ENCODE measurements around the gene CNTN5.

The CNTN5 gene

GRCh38 chr11:100315946-100316345, 1295.2 kb downstream of the CNTN5 start:
- H3K79me1 ChIP-seq (ENCODE audit: low read length) = no peaks in the 10 kb centered on the region
- H3K9ac ChIP-seq (ENCODE audit: low read length) = no peak overlapping the region
- H4K8ac ChIP-seq (ENCODE audit: low read depth, low read length) = no peak overlapping the region
- H3K27ac ChIP-seq (ENCODE audit: low read depth, low read length) = no peak overlapping the region
- no peak overlapping the region for H4K12ac ChIP-seq (ENCODE audit: low read depth, low read length)
- H3K4me2 ChIP-seq (ENCODE audit: low read length) = no peak overlapping the region
- no CpG with 5 or more reads among the region's 1 CpG for WGBS (ENCODE audit: extremely low coverage, insufficient coverage, insufficient read length)
- H3K14ac ChIP-seq (ENCODE audit: low read length) = no peak overlapping the region
- H3K4me3 ChIP-seq (ENCODE audit: low read depth, low read length) = no peak overlapping the region
- no peaks in the 10 kb centered on the region for H3K79me2 ChIP-seq (ENCODE audit: control insufficient read depth, insufficient read depth, low read length, poor library complexity)
- H3K4ac ChIP-seq (ENCODE audit: low read depth, low read length) = no peak overlapping the region
- no peaks in the 10 kb centered on the region for H3K4me1 ChIP-seq (ENCODE audit: control insufficient read depth in 1 of 2, insufficient read depth in 2 of 2, low read length in 2 of 2)
- no peak overlapping the region for H4K91ac ChIP-seq (ENCODE audit: low read depth, low read length)
- no peaks in the 10 kb centered on the region for H3K36me3 ChIP-seq (ENCODE audit: control insufficient read depth in 1 of 2, insufficient read depth in 2 of 2, low read length in 2 of 2)
- no peak overlapping the region for H3K23ac ChIP-seq (ENCODE audit: low read length)
- H2AK5ac ChIP-seq (ENCODE audit: low read length) = no peak overlapping the region
- H3K27me3 ChIP-seq (ENCODE audit: insufficient read depth, low read length) = no peaks in the 10 kb centered on the region
- H2AFZ ChIP-seq (ENCODE audit: insufficient read depth, low read length, poor library complexity) = no peak overlapping the region
- DNase-seq = no peak
- H2BK5ac ChIP-seq (ENCODE audit: low read depth, low read length, poor library complexity) = no peak overlapping the region
- H3K9me3 ChIP-seq (ENCODE audit: insufficient read depth, low read depth, low read length) = no peaks in the 10 kb centered on the region
- H3K18ac ChIP-seq (ENCODE audit: low read length) = no peak overlapping the region
- H2BK120ac ChIP-seq (ENCODE audit: insufficient read depth, low read length, poor library complexity) = no peak overlapping the region
- H2BK12ac ChIP-seq (ENCODE audit: low read length) = no peak overlapping the region

DNA sequence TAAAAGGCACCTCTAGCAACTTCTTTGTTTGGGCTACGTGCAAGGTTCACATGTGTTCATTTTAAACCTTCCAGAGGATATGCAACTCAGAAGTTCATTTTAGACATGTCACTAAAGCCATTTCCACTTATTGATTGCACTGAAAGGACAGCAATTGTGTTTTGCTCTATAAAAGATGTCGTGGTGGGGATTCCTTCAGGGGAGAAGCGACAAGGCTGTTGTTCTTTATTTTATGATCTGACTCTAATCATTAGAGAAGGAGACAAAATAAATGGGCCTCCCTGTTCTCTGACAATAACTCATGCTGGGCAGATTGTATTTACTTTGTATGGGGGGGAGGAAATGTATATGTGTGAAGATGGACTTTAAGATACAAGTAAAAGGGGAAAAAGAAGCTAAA, 1296.2 kb downstream of the CNTN5 start:
- H3K79me1 ChIP-seq (ENCODE audit: low read length) = no peaks in the 10 kb centered on the region
- no peak overlapping the region for H2AFZ ChIP-seq (ENCODE audit: insufficient read depth, low read length, poor library complexity)
- no peak overlapping the region for H3K14ac ChIP-seq (ENCODE audit: low read length)
- no peak overlapping the region for H3K23ac ChIP-seq (ENCODE audit: low read length)
- no peaks in the 10 kb centered on the region for H3K79me2 ChIP-seq (ENCODE audit: control insufficient read depth, insufficient read depth, low read length, poor library complexity)
- DNase-seq = no peak
- no peaks in the 10 kb centered on the region for H3K27me3 ChIP-seq (ENCODE audit: insufficient read depth, low read length)
- H3K4me2 ChIP-seq (ENCODE audit: low read length) = no peak overlapping the region
- no peak overlapping the region for H2BK120ac ChIP-seq (ENCODE audit: insufficient read depth, low read length, poor library complexity)
- no peak overlapping the region for H2AK5ac ChIP-seq (ENCODE audit: low read length)
- no peak overlapping the region for H4K91ac ChIP-seq (ENCODE audit: low read depth, low read length)
- no peak overlapping the region for H2BK5ac ChIP-seq (ENCODE audit: low read depth, low read length, poor library complexity)
- no peak overlapping the region for H3K4ac ChIP-seq (ENCODE audit: low read depth, low read length)
- no peak overlapping the region for H3K18ac ChIP-seq (ENCODE audit: low read length)
- H3K4me1 ChIP-seq (ENCODE audit: control insufficient read depth in 1 of 2, insufficient read depth in 2 of 2, low read length in 2 of 2) = no peaks in the 10 kb centered on the region
- no peak overlapping the region for H3K9ac ChIP-seq (ENCODE audit: low read length)
- H3K9me3 ChIP-seq (ENCODE audit: insufficient read depth, low read depth, low read length) = no peaks in the 10 kb centered on the region
- H4K12ac ChIP-seq (ENCODE audit: low read depth, low read length) = no peak overlapping the region
- no peak overlapping the region for H4K8ac ChIP-seq (ENCODE audit: low read depth, low read length)
- no CpG with 5 or more reads among the region's 3 CpGs for WGBS (ENCODE audit: extremely low coverage, insufficient coverage, insufficient read length)
- H2BK12ac ChIP-seq (ENCODE audit: low read length) = no peak overlapping the region
- H3K4me3 ChIP-seq (ENCODE audit: low read depth, low read length) = no peak overlapping the region
- no peak overlapping the region for H3K27ac ChIP-seq (ENCODE audit: low read depth, low read length)
- H3K36me3 ChIP-seq (ENCODE audit: control insufficient read depth in 1 of 2, insufficient read depth in 2 of 2, low read length in 2 of 2) = no peaks in the 10 kb centered on the region

GRCh38 chr11:100319691-100320090, 1298.9 kb downstream of the CNTN5 start:
- Histone ChIP-seq H3K27me3 (ENCODE audit: insufficient read depth, low read length) (no peaks in the 10 kb centered on the region), H2BK12ac (ENCODE audit: low read length) (no peak overlapping the region), H3K79me2 (ENCODE audit: control insufficient read depth, insufficient read depth, low read length, poor library complexity) (no peaks in the 10 kb centered on the region), H3K4me3 (ENCODE audit: low read depth, low read length) (no peak overlapping the region), H3K18ac (ENCODE audit: low read length) (no peak overlapping the region), H2BK120ac (ENCODE audit: insufficient read depth, low read length, poor library complexity) (no peak overlapping the region), H3K9ac (ENCODE audit: low read length) (no peak overlapping the region), H3K9me3 (ENCODE audit: insufficient read depth, low read depth, low read length) (no peaks in the 10 kb centered on the region), H3K14ac (ENCODE audit: low read length) (no peak overlapping the region), H3K23ac (ENCODE audit: low read length) (no peak overlapping the region), H4K91ac (ENCODE audit: low read depth, low read length) (no peak overlapping the region), H3K4me2 (ENCODE audit: low read length) (no peak overlapping the region), H3K4me1 (ENCODE audit: control insufficient read depth in 1 of 2, insufficient read depth in 2 of 2, low read length in 2 of 2) (no peaks in the 10 kb centered on the region), H2AK5ac (ENCODE audit: low read length) (no peak overlapping the region), H3K27ac (ENCODE audit: low read depth, low read length) (no peak overlapping the region), H3K4ac (ENCODE audit: low read depth, low read length) (no peak overlapping the region), H2BK5ac (ENCODE audit: low read depth, low read length, poor library complexity) (no peak overlapping the region), H4K8ac (ENCODE audit: low read depth, low read length) (no peak overlapping the region), H2AFZ (ENCODE audit: insufficient read depth, low read length, poor library complexity) (no peak overlapping the region), H3K36me3 (ENCODE audit: control insufficient read depth in 1 of 2, insufficient read depth in 2 of 2, low read length in 2 of 2) (no peaks in the 10 kb centered on the region), H4K12ac (ENCODE audit: low read depth, low read length) (no peak overlapping the region), H3K79me1 (ENCODE audit: low read length) (no peaks in the 10 kb centered on the region)
- DNase-seq = no peak
- no CpG with 5 or more reads among the region's 3 CpGs for WGBS (ENCODE audit: extremely low coverage, insufficient coverage, insufficient read length)

- Histone ChIP-seq H3K14ac (ENCODE audit: low read length) (no peak overlapping the region), H3K18ac (ENCODE audit: low read length) (no peak overlapping the region), H4K8ac (ENCODE audit: low read depth, low read length) (no peak overlapping the region), H3K9ac (ENCODE audit: low read length) (no peak overlapping the region), H3K79me1 (ENCODE audit: low read length) (no peaks in the 10 kb centered on the region), H2BK12ac (ENCODE audit: low read length) (no peak overlapping the region), H4K12ac (ENCODE audit: low read depth, low read length) (no peak overlapping the region), H3K23ac (ENCODE audit: low read length) (no peak overlapping the region), H4K91ac (ENCODE audit: low read depth, low read length) (no peak overlapping the region), H2AFZ (ENCODE audit: insufficient read depth, low read length, poor library complexity) (no peak overlapping the region), H3K36me3 (ENCODE audit: control insufficient read depth in 1 of 2, insufficient read depth in 2 of 2, low read length in 2 of 2) (no peaks in the 10 kb centered on the region), H3K9me3 (ENCODE audit: insufficient read depth, low read depth, low read length) (no peaks in the 10 kb centered on the region), H2AK5ac (ENCODE audit: low read length) (no peak overlapping the region), H3K79me2 (ENCODE audit: control insufficient read depth, insufficient read depth, low read length, poor library complexity) (no peaks in the 10 kb centered on the region), H2BK120ac (ENCODE audit: insufficient read depth, low read length, poor library complexity) (no peak overlapping the region), H3K27me3 (ENCODE audit: insufficient read depth, low read length) (no peaks in the 10 kb centered on the region), H3K4me2 (ENCODE audit: low read length) (no peak overlapping the region), H3K27ac (ENCODE audit: low read depth, low read length) (no peak overlapping the region), H2BK5ac (ENCODE audit: low read depth, low read length, poor library complexity) (no peak overlapping the region), H3K4me3 (ENCODE audit: low read depth, low read length) (no peak overlapping the region), H3K4ac (ENCODE audit: low read depth, low read length) (no peak overlapping the region), H3K4me1 (ENCODE audit: control insufficient read depth in 1 of 2, insufficient read depth in 2 of 2, low read length in 2 of 2) (peaks cover 0 to 2% of the 10 kb centered on the region in 2 experiments)
- no CpG with 5 or more reads among the region's 4 CpGs for WGBS (ENCODE audit: extremely low coverage, insufficient coverage, insufficient read length)
- no peak for DNase-seq
Observed at GRCh38 chr11:100328626-100329340, 1308.0 kb downstream of the CNTN5 start.
